GM21367 (cell line): ENCODE data around the gene F10.

Experiments
- ATAC-seq: cut with Tn5 transposase; IDR thresholded peaks from one replicate; pipeline ENCODE4 v1.9.1; 2021; ENCODE audit not compliant: unreplicated experiment

The F10 gene

DNA sequence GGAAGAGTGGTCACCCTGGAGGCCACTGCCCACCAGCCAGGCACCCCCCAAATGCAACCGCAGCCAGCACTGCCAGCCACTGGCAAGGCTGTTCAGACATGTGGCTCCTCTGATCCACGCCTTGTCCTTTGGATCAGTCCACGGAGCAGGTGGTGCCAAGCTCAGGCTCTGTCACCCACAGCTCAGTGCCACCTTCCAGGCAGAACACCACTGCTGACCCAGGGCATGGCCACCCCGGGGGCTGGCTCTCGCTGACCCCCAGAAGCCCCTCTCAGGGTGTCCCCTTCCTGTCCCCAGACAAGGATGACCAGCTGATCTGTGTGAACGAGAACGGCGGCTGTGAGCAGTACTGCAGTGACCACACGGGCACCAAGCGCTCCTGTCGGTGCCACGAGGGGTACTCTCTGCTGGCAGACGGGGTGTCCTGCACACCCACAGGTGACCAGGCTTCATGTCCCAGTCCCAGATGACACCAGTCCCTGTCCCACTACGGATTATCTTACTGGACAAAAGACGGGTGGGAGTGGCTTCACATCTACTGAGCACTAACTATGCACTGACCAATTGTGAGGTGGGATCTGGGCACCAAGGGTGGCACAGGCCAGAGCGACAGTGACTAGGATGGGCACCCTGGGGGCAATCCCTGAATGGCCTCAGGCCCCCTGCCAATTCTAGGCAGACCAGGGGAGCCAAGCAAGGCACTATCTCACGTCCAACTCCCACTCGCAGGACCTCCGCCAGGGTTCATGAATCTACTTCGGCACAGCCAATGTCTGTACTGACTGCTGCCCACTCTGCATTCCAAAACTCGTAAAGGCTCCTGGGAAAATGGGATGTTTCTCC is 7.0 kb upstream of the F10 start:
- ATAC-seq = no peak

- ATAC-seq = no peak
Observed at GRCh38 chr13:113116206-113116800, 6.3 kb upstream of the F10 start.

GRCh38 chr13:113116871-113117271 is 5.7 kb upstream of the F10 start:
- ATAC-seq = no peak

- ATAC-seq = no peak
Observed at GRCh38 chr13:113117335-113117872, 5.2 kb upstream of the F10 start.

DNA sequence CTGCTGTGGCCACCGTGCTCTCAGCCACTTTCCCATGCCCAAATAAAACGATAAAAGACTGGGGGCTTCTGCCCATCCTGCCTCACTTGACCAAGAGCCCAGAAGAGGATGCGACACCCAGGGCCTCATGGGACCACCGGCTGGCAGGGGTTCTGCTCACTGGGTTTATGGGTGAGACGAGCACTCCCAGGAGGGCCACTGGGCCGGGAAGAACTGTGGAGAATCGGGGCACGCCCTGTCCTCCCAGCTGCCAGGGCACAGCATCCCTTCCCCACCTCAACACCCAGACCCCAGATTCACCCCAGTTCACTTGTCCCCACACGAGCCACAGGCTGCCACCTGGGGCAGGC is 4.7 kb upstream of the F10 start:
- ATAC-seq = no peak

DNA sequence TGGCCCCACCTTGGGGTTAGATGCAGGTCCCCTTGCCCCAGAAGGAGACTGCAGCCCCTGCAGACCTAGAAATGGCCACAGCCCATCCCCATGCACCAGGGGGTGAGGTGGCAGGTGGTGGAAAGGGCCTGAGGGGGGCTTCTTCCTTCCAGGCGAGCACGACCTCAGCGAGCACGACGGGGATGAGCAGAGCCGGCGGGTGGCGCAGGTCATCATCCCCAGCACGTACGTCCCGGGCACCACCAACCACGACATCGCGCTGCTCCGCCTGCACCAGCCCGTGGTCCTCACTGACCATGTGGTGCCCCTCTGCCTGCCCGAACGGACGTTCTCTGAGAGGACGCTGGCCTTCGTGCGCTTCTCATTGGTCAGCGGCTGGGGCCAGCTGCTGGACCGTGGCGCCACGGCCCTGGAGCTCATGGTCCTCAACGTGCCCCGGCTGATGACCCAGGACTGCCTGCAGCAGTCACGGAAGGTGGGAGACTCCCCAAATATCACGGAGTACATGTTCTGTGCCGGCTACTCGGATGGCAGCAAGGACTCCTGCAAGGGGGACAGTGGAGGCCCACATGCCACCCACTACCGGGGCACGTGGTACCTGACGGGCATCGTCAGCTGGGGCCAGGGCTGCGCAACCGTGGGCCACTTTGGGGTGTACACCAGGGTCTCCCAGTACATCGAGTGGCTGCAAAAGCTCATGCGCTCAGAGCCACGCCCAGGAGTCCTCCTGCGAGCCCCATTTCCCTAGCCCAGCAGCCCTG is 4.2 kb upstream of the F10 start:
- no peak for ATAC-seq

DNA sequence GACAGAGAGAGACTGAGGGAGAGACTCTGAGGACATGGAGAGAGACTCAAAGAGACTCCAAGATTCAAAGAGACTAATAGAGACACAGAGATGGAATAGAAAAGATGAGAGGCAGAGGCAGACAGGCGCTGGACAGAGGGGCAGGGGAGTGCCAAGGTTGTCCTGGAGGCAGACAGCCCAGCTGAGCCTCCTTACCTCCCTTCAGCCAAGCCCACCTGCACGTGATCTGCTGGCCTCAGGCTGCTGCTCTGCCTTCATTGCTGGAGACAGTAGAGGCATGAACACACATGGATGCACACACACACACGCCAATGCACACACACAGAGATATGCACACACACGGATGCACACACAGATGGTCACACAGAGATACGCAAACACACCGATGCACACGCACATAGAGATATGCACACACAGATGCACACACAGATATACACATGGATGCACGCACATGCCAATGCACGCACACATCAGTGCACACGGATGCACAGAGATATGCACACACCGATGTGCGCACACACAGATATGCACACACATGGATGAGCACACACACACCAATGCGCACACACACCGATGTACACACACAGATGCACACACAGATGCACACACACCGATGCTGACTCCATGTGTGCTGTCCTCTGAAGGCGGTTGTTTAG is 3.3 kb upstream of the F10 start:
- ATAC-seq = no peak

- no peak for ATAC-seq
Observed at GRCh38 chr13:113119822-113120189, 2.8 kb upstream of the F10 start.

GRCh38 chr13:113120300-113121182 is 2.1 kb upstream of the F10 start:
- ATAC-seq = no peak

- no peak for ATAC-seq
Observed at GRCh38 chr13:113121183-113121927, 1.2 kb upstream of the F10 start.

DNA sequence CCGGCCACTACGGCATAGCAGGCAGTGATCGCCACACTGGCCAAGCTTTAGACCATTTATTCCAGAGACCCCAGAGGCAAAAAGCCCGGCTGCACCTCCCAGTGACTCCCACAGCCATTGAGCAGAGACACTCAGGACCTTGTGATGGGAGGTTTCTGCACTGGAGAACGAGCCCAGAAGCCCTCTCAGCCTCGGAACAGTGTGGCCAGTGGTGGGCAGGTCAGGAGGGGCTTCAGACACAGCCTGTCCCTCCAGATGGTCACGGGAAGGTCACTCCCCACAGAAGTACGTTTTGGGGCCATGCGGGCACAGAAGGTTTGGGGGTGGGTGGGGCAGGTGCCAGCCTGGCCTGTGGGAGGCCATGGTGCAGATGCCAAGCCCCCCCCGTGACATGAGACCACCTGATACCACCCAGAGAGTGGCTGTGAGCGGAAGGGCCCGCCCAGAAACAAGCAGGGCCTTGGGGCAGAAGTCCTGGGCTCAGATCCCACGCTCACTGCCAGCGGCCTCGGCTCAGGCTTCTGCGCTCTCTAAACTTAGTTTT is 599 bp upstream of the F10 start:
- no peak for ATAC-seq

GRCh38 chr13:113123226-113124201 is 915 bp downstream of the F10 start:
- ATAC-seq = no peak

GRCh38 chr13:113124211-113124970 is 1.8 kb downstream of the F10 start:
- no peak for ATAC-seq

DNA sequence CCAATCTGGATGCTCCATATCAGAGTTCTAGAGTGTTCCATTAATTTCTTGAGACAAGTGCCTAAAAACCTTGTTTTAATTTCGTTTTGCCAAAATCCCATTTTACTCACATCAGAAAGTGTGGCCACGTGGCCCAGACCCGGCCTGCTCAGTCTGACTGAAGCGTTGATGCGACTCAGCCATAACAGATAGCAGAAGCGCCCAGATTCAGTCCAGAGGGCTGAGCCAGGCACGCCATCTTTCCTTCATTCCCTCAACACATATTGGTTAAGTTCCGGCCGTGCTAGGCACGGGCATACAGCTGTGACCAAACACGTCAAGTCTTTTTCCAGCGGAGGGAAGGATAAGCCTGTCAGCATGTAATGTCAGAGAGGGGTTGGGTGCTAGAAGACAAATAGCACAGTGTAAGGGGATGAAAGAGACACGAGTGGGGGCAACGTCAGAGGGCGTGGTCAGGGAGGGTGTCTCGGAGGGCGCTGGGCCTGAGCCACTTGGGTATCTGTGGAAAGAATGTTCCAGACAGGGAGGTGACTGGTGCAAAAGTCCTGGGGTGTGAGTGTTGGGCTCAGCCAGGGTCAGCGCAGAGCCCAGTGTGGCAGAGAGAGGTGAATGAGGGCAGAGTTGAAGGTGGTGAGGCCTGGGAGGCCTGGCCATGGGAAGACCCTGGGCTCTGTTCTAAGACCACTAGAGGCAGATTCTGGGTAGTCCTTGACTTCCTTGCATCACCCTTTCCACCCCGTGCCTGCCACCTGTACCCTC is 3.1 kb downstream of the F10 start:
- ATAC-seq = no peak

DNA sequence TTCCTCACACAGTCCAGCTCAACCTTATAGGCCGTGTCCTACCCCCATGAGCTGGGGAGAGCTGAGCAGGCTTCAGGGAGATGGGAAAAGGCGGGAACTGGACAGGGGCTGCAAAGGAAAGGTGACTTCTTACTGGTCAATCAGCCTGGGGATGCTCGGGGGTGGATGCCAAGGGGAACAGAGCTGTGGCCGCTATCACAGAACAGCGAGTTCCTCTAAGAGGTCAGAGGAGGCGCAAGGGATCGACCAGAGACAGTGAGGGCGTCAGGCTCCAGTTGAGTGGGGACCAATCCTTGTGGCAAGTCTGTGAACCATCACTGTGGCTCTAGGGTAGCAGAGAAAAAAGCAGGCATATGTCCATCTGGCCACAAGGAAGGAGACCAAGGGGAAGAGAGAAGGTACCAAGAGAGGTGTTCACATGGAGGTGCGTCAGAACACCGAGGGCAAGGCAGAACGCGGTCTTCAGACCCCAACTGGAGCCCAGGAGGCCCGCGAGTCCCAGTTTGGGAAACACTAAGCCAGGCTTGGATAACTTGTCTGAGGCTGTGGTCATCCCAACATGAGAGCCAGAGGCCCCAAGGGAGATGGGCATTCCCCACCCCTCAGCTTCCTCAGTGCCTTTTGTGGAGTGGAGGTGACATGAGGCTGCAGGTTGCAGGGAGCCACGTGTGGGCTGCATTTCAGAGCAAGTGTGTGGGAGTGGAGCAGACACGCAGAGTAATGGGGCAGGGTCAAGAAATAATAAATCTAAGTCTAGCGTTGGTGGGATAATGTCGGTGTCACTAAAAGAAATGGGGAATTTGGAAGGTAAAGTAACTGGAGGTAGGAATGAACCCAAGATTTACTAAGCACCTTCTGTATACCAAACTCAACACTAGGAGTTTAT is 3.9 kb downstream of the F10 start:
- no peak for ATAC-seq

DNA sequence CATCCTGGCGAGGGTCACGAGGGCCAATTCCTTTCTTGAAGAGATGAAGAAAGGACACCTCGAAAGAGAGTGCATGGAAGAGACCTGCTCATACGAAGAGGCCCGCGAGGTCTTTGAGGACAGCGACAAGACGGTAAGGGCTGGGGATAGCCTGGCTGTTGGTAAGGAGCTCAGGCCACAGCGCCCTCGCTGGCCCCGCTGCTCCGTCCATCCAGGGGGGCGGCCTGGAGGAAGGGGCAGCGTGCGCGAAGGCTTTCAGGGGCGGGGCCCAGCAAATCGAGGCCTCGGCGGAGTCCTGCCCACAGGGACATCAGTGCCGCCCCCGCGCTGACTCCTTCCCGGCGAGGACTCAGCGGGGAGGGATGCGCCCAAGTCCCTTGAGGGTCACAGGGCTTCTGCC is 6.9 kb downstream of the F10 start:
- ATAC-seq = no peak
